Glomerular endothelial cell (primary cell): ENCODE data around the gene ITPR2. TPM values are rescaled to one million over a fixed set of nuclear protein-coding genes. Genes with fewer than 3 reads are reported as not detected.
"Not testable (repeated sequence)": the region's sequence is repeated elsewhere in the genome, so short reads cannot be mapped to it uniquely, and the experiment has no call there.

Experiments
- DNase-seq: peaks from one replicate; pipeline ENCODE4 v3.0.0-alpha.2; 2011; ENCODE audit warnings: low read depth, low spot score; ENCODE audit errors: extremely low read depth
- total RNA-seq: library from RNA; depleted of rRNA; stranded (reverse); fragments of >200 nt; gene quantifications from 2 replicates; pipeline ENCODE4 v1.2.3, GENCODE V29; 2015

The ITPR2 gene
- total RNA-seq, 1 donor from 2014 or later = 39.7 TPM

GRCh38 chr12:26683443-26683842 lies 149.6 kb downstream of the ITPR2 start:
- DNase-seq = no peak

- DNase-seq = no peak
Measured at GRCh38 chr12:26680727-26681455, 152.1 kb downstream of the ITPR2 start.

- DNase-seq = no peak
Measured at GRCh38 chr12:26678697-26679660, 154.0 kb downstream of the ITPR2 start.

GRCh38 chr12:26671487-26671886 lies 161.5 kb downstream of the ITPR2 start:
- not testable (repeated sequence) for DNase-seq

- DNase-seq = no peak
Measured at GRCh38 chr12:26668847-26669246, 164.1 kb downstream of the ITPR2 start.

GRCh38 chr12:26668230-26668629 lies 164.8 kb downstream of the ITPR2 start:
- no peak for DNase-seq

GRCh38 chr12:26666286-26666685 lies 166.7 kb downstream of the ITPR2 start:
- no peak for DNase-seq

GRCh38 chr12:26661399-26661798 lies 171.6 kb downstream of the ITPR2 start:
- no peak for DNase-seq

GRCh38 chr12:26659930-26660329 lies 173.1 kb downstream of the ITPR2 start:
- no peak for DNase-seq

GRCh38 chr12:26658991-26659390 lies 174.0 kb downstream of the ITPR2 start:
- DNase-seq = no peak

GRCh38 chr12:26654623-26655022 lies 178.4 kb downstream of the ITPR2 start:
- no peak for DNase-seq

GRCh38 chr12:26651566-26652188 lies 181.3 kb downstream of the ITPR2 start:
- DNase-seq = peak; percentile 75

- DNase-seq = no peak
Measured at GRCh38 chr12:26651036-26651435, 182.0 kb downstream of the ITPR2 start.

GRCh38 chr12:26648999-26649398 lies 184.0 kb downstream of the ITPR2 start:
- no peak for DNase-seq

- peak; percentile 83 for DNase-seq
Measured at GRCh38 chr12:26648584-26648983, 184.4 kb downstream of the ITPR2 start.

- DNase-seq = no peak
Measured at GRCh38 chr12:26648066-26648465, 184.9 kb downstream of the ITPR2 start.

GRCh38 chr12:26647088-26647487 lies 185.9 kb downstream of the ITPR2 start:
- no peak for DNase-seq

GRCh38 chr12:26646571-26646970 lies 186.4 kb downstream of the ITPR2 start:
- no peak for DNase-seq

GRCh38 chr12:26644376-26644775 lies 188.6 kb downstream of the ITPR2 start:
- not testable (repeated sequence) for DNase-seq

GRCh38 chr12:26643532-26644315 lies 189.3 kb downstream of the ITPR2 start:
- no peak for DNase-seq
